Fibroblast of skin of scalp (primary cell): ENCODE data around the gene ZFYVE28.

ENCODE experiments used
- DNase-seq: peaks from one replicate; pipeline ENCODE4 v3.0.0-alpha.2; 2013

Gene ZFYVE28

GRCh38 chr4:2352171-2352570, 66.3 kb downstream of the ZFYVE28 start:
- no peak for DNase-seq

GRCh38 chr4:2350982-2351381, 67.5 kb downstream of the ZFYVE28 start:
- DNase-seq: no peak

- DNase-seq: no peak
Observed at GRCh38 chr4:2348786-2349185, 69.7 kb downstream of the ZFYVE28 start.

- DNase-seq: no peak
Observed at GRCh38 chr4:2347190-2347589, 71.3 kb downstream of the ZFYVE28 start.

- no peak for DNase-seq
Observed at GRCh38 chr4:2343476-2343875, 75.0 kb downstream of the ZFYVE28 start.

GRCh38 chr4:2341911-2342652, 76.4 kb downstream of the ZFYVE28 start:
- no peak for DNase-seq

- no peak for DNase-seq
Observed at GRCh38 chr4:2341261-2341841, 77.1 kb downstream of the ZFYVE28 start.

- DNase-seq: no peak
Observed at GRCh38 chr4:2340272-2341061, 78.0 kb downstream of the ZFYVE28 start.

- no peak for DNase-seq
Observed at GRCh38 chr4:2339458-2340271, 78.8 kb downstream of the ZFYVE28 start.

- no peak for DNase-seq
Observed at GRCh38 chr4:2338754-2339457, 79.5 kb downstream of the ZFYVE28 start.

GRCh38 chr4:2337896-2338295, 80.5 kb downstream of the ZFYVE28 start:
- DNase-seq: no peak

- no peak for DNase-seq
Observed at GRCh38 chr4:2337131-2337723, 81.2 kb downstream of the ZFYVE28 start.

GRCh38 chr4:2336659-2337058, 81.8 kb downstream of the ZFYVE28 start:
- DNase-seq: no peak

- no peak for DNase-seq
Observed at GRCh38 chr4:2335729-2336101, 82.7 kb downstream of the ZFYVE28 start.

- no peak for DNase-seq
Observed at GRCh38 chr4:2334826-2335728, 83.4 kb downstream of the ZFYVE28 start.

GRCh38 chr4:2333916-2334644, 84.4 kb downstream of the ZFYVE28 start:
- no peak for DNase-seq

- no peak for DNase-seq
Observed at GRCh38 chr4:2333356-2333841, 85.0 kb downstream of the ZFYVE28 start.

- no peak for DNase-seq
Observed at GRCh38 chr4:2332976-2333319, 85.5 kb downstream of the ZFYVE28 start.

- DNase-seq: no peak
Observed at GRCh38 chr4:2332201-2332975, 86.1 kb downstream of the ZFYVE28 start.
